HL-60 (cell line): ENCODE results near the gene VAMP2.
A peak's percentile ranks its signal among the peaks of the same experiment; 100 is the strongest.

ENCODE experiments used
- DNase-seq, 2 experiments: peaks; one replicate each; pipeline ENCODE4 v3.0.0-alpha.2; 2010 to 2020; ENCODE audit warnings: low read depth in 1 of 2, low spot score in 1 of 2
- H3K27ac ChIP-seq: fragments of 250-450 bp; sonication (Bioruptor Pico); replicated peaks from 2 replicates; pipeline ENCODE4 v1.5.1; 2020; ENCODE audit warnings: mild to moderate bottlenecking, moderate library complexity
- H3K27me3 ChIP-seq: fragments of 250-450 bp; sonication (Bioruptor Pico); 2 replicates; pipeline ENCODE4 v1.5.1; 2021; ENCODE audit warnings: mild to moderate bottlenecking, moderate library complexity; ENCODE audit not compliant: insufficient read depth, poor library complexity, severe bottlenecking
- H3K4me3 ChIP-seq: replicated peaks from 2 replicates; pipeline ENCODE4 v1.5.1; 2011; ENCODE audit warnings: mild to moderate bottlenecking, control low read depth, low read length; ENCODE audit not compliant: insufficient read depth
- GABPA ChIP-seq: IDR thresholded peaks from 2 replicates; pipeline ENCODE4 v1.6.1; 2012; ENCODE audit warnings: low read depth
- POLR2AphosphoS5 ChIP-seq: IDR thresholded peaks from 2 replicates; pipeline ENCODE4 v1.6.1; 2012; ENCODE audit warnings: low read depth
- SPI1 ChIP-seq: IDR thresholded peaks from 2 replicates; pipeline ENCODE4 v1.6.1; 2012; ENCODE audit warnings: low read depth, mild to moderate bottlenecking, borderline replicate concordance
- TF ChIP-seq, protein P1 (sequence below): IDR thresholded peaks from one replicate; pipeline ENCODE4 v1.5.1; 2011; ENCODE audit warnings: low read length, control low read depth, inconsistent platforms; ENCODE audit not compliant: insufficient read depth
- TF ChIP-seq, protein P2 (sequence below): IDR thresholded peaks from 2 replicates; pipeline ENCODE4 v1.6.1; 2012; ENCODE audit warnings: low read depth; ENCODE audit not compliant: insufficient replicate concordance

The VAMP2 gene

DNA sequence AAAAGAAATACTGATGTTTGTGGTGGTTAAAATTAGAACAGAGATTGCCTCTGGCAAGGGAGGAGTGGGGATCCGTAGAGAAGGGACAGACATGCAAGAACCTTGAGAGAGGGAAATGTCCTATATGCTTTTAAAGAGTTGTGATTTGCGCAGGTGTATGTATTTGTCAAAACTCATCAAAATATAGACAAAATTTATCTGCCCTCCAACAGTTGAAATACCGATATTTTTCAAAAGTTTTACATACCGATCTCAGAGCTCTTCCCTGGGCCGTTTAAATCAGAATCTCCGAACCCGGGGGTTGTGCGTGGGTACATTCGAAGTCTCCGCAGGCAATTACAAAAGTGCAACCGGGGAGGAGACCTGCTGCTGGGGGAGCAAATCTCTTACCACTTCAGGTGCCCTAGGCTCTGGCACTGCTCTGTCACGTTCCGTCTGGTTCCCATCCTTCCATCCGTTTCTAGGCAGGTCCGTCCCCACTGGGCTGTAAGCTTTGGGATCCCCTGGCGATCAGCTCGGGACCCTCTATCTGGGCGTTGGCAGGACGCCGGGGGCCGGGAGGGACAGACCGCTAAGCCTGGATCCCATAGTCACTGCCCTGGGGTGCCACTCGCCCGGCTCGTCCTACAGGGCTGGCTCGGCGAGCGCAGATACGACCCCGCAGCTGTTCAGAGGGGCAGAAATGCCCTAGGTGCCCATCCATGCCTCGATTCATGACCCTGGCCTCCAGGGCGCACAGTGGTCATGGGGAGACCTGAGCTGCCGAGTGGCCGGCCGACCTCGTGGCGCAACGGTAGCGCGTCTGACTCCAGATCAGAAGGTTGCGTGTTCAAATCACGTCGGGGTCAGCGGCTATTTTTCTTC is 23.1 kb upstream of the VAMP2 start:
- Histone ChIP-seq H3K27ac (peak overlapping the region; percentile 61), H3K27me3 (no peaks in the 10 kb centered on the region), H3K4me3 (peak overlapping the region; percentile 79)
- TF ChIP-seq SPI1 (no peak), GABPA (no peak), POLR2AphosphoS5 (no peak)
- TF ChIP-seq, protein P1, sequence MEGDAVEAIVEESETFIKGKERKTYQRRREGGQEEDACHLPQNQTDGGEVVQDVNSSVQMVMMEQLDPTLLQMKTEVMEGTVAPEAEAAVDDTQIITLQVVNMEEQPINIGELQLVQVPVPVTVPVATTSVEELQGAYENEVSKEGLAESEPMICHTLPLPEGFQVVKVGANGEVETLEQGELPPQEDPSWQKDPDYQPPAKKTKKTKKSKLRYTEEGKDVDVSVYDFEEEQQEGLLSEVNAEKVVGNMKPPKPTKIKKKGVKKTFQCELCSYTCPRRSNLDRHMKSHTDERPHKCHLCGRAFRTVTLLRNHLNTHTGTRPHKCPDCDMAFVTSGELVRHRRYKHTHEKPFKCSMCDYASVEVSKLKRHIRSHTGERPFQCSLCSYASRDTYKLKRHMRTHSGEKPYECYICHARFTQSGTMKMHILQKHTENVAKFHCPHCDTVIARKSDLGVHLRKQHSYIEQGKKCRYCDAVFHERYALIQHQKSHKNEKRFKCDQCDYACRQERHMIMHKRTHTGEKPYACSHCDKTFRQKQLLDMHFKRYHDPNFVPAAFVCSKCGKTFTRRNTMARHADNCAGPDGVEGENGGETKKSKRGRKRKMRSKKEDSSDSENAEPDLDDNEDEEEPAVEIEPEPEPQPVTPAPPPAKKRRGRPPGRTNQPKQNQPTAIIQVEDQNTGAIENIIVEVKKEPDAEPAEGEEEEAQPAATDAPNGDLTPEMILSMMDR, result no peak
- TF ChIP-seq, protein P2, sequence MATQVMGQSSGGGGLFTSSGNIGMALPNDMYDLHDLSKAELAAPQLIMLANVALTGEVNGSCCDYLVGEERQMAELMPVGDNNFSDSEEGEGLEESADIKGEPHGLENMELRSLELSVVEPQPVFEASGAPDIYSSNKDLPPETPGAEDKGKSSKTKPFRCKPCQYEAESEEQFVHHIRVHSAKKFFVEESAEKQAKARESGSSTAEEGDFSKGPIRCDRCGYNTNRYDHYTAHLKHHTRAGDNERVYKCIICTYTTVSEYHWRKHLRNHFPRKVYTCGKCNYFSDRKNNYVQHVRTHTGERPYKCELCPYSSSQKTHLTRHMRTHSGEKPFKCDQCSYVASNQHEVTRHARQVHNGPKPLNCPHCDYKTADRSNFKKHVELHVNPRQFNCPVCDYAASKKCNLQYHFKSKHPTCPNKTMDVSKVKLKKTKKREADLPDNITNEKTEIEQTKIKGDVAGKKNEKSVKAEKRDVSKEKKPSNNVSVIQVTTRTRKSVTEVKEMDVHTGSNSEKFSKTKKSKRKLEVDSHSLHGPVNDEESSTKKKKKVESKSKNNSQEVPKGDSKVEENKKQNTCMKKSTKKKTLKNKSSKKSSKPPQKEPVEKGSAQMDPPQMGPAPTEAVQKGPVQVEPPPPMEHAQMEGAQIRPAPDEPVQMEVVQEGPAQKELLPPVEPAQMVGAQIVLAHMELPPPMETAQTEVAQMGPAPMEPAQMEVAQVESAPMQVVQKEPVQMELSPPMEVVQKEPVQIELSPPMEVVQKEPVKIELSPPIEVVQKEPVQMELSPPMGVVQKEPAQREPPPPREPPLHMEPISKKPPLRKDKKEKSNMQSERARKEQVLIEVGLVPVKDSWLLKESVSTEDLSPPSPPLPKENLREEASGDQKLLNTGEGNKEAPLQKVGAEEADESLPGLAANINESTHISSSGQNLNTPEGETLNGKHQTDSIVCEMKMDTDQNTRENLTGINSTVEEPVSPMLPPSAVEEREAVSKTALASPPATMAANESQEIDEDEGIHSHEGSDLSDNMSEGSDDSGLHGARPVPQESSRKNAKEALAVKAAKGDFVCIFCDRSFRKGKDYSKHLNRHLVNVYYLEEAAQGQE, result no peak
- peak in 1 of 2 experiments; percentile 63 for DNase-seq

DNA sequence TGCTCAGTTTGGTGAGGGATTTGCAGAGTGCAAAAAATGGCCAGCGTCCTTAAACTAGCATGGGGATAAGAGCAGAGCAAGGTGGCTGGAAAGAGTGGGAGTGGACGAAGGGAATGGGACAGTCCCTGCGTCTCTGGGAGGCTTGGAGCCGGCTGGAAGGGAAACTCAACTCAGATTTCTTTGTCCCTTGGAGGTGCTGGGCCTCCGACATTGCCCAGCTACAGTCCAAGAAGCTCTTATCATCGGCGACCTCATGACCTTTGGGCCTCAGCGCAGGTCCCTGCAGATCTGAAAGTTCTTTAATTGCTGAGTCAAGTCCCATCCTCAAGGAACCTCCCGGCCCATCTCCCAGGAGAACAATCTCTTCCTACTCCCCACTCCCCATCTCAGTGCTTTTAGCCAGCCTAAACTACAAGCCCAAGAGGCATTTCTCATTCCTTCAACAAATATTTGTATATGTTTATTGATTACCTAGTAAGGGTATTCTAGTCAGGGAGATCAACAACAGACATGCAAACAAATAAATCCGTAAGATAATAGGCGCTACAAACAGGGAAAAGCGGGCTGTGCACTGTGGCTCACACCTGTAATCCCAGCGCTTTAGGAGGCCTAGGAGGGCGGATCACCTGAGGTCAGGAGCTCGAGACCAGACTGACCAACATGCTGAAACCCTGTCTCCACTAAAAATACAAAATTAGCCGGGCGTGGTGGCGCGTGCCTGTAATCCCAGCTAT is 14.4 kb upstream of the VAMP2 start:
- Histone ChIP-seq H3K4me3 (no peak overlapping the region), H3K27me3 (no peaks in the 10 kb centered on the region), H3K27ac (no peak overlapping the region)
- DNase-seq, result no peak
- TF ChIP-seq SPI1 (no peak), GABPA (no peak)
- TF ChIP-seq, protein P1, result no peak

DNA sequence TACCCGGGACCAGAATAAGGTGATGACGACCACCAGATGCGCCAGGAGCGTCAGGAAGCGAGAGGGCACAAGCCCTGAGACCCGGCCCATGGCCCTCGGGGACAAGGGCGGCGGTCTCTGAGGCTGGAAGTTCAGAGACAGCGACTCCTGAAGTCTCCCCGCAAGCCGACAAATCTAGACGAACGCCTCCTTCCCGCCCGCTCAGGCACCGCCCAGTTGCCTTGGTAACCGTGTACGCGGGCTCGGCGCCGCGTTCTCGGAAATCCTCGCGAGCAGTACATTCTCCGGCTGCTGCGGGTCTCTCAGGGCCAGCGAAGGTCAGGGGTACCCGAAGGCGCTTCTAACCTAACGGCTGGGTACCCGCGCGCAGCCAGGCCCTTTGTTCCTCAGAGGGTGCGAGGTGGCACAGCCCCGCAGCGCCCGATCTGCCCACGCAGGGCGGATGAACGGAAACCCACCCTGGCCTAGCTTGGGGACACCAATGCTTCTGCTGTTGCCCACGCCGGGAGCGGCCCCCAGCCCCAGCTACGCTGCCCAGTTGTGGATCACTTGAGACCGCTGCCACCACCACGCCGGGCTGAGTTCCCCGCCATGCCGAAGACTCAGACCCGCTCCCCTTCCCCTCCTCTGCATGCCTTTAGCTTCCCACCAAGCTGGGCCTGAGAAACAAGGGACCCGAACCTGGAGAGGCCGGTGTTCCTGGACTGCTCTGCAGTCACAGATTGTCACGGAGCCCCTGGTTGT is 13.6 kb upstream of the VAMP2 start, which contains the start of gene TMEM107:
Gene TMEM107, minus strand, starts transcription at position 184 of the 744 bp plus-strand sequence. Its CDS starts 94 bp downstream, at position 90.
- TF ChIP-seq, protein P1, result no peak
- TF ChIP-seq GABPA (no peak), SPI1 (no peak), POLR2AphosphoS5 (no peak; the same call in 1 of the 2 replicates)
- TF ChIP-seq, protein P2, result no peak
- Histone ChIP-seq H3K4me3 (peak within 1 kb of the TSS; percentile 57), H3K27me3 (no peaks in the 10 kb centered on the region), H3K27ac (peak within 1 kb of the TSS; percentile 78)
- DNase-seq, result peak in 1 of 2 experiments; percentile 79
